Measurements from ENCODE around the gene BEND6. TPM values are rescaled to one million over a fixed set of nuclear protein-coding genes. Genes with fewer than 3 reads are reported as not detected.

The BEND6 gene
- total and polyA plus RNA-seq, 2 donors (not counting 1 experiment from before 2014, with no cell fraction given): not detected

DNA sequence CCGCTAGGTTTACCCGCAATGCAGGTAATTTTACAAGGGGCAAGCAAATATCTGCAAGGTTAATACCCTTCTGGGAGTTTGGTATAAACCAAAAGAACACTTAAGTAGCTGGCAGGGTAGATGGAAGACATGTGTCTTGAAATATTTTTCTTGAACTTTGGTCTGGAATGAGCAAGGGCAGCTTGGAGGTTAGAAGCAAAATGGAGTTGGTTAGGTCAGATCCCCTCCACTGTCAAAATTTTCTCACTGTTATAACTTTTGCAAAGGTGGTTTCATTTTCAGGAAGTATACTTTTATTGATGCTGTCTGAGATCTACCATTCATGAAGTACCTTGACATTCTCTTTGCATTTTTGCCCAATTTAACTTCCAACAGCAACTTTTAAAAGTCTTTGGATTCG lies 78.3 kb downstream of the BEND6 start:
- H3K4me2 ChIP-seq (replicated peaks; ENCODE audit: low read depth, low read length, poor library complexity, severe bottlenecking): no peak overlapping the region
- no peak overlapping the region for H3K4me3 ChIP-seq (ENCODE audit: control extremely low read depth in 1 of 5, extremely low read depth in 1 of 5, insufficient read depth in 1 of 5, low read depth in 2 of 5, low read length in 4 of 5)
- no peak overlapping the region for H3K9ac ChIP-seq (ENCODE audit: low read length)
- no peaks in the 10 kb centered on the region for H3K36me3 ChIP-seq (replicated peaks in 1 of 2; ENCODE audit: control extremely low read depth in 1 of 2, control insufficient read depth in 1 of 2, extremely low read depth in 1 of 2, insufficient read depth in 2 of 2, low read length in 1 of 2)
- no peak for TF ChIP-seq EZH2 (IDR thresholded peaks at IDR 0.05; ENCODE audit: borderline replicate concordance, insufficient read depth, low read depth, low read length, poor library complexity, severe bottlenecking)
- TF ChIP-seq, protein P1, sequence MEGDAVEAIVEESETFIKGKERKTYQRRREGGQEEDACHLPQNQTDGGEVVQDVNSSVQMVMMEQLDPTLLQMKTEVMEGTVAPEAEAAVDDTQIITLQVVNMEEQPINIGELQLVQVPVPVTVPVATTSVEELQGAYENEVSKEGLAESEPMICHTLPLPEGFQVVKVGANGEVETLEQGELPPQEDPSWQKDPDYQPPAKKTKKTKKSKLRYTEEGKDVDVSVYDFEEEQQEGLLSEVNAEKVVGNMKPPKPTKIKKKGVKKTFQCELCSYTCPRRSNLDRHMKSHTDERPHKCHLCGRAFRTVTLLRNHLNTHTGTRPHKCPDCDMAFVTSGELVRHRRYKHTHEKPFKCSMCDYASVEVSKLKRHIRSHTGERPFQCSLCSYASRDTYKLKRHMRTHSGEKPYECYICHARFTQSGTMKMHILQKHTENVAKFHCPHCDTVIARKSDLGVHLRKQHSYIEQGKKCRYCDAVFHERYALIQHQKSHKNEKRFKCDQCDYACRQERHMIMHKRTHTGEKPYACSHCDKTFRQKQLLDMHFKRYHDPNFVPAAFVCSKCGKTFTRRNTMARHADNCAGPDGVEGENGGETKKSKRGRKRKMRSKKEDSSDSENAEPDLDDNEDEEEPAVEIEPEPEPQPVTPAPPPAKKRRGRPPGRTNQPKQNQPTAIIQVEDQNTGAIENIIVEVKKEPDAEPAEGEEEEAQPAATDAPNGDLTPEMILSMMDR (IDR thresholded peaks at IDR 0.05): no peak
- Mint-ChIP-seq H3K4me1 (no peaks in the 10 kb centered on the region), H3K9me3 (ENCODE audit: insufficient read depth) (no peaks in the 10 kb centered on the region), H3K27ac (no peak overlapping the region), H3K27me3 (peaks cover 38% of the 10 kb centered on the region), H3K4me3 (no peak overlapping the region)
- 100% methylated on average over 1 of the region's 3 CpGs for WGBS (ENCODE audit: insufficient coverage)
- no peaks in the 10 kb centered on the region for H3K79me2 ChIP-seq (ENCODE audit: control insufficient read depth, insufficient read depth, low read length)
- ATAC-seq (ENCODE audit: low read depth): no peak
- no peak overlapping the region for H3K27ac ChIP-seq (ENCODE audit: low read length in 2 of 2)
- ChIA-PET CTCF (no interaction called here), POLR2A (no interaction called here)
- H3K4me1 ChIP-seq (ENCODE audit: control insufficient read depth in 2 of 2, insufficient read depth in 2 of 2, low read length in 2 of 2): no peaks in the 10 kb centered on the region
- peaks cover 0 to 7% (median 2%) of the 10 kb centered on the region in 4 experiments for H3K27me3 ChIP-seq (replicated peaks in 1 of 4; ENCODE audit: control extremely low read depth in 1 of 4, control insufficient read depth in 3 of 4, insufficient read depth in 4 of 4, low read length in 3 of 4)
- intact Hi-C loops (cut with micrococcal nuclease): no loop called here
- no peak overlapping the region for H2AFZ ChIP-seq (ENCODE audit: insufficient read depth, low read depth, low read length, poor library complexity, severe bottlenecking)
- H3K9me3 ChIP-seq (ENCODE audit: control extremely low read depth in 1 of 3, control insufficient read depth in 2 of 3, insufficient read depth in 1 of 3, low read length in 2 of 3): no peaks in the 10 kb centered on the region
- no peaks in the 10 kb centered on the region for H4K20me1 ChIP-seq (ENCODE audit: control insufficient read depth, insufficient read depth, low read length, poor library complexity, severe bottlenecking)
- DNase-seq: no peak

DNA sequence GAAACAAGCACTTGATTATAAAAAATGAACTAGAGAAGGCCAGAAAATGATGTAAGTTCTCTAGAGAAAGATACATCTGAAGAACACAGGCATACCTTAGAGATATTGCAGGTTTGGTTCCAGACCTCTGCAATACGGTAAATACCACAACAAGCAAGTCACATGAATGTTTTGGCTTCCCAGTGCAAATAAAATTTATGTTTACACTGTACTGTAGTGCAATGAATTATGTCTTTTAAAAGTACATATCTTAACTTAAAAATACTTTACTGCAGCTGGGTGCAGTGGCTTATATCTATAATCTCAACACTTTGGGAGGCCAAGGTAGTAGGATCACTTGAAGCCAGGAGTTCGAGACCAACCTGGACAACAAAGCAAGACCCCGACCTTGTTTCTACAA lies 80.6 kb downstream of the BEND6 start:
- Histone ChIP-seq H3K4me1 (ENCODE audit: control insufficient read depth in 2 of 2, insufficient read depth in 2 of 2, low read length in 2 of 2) (no peaks in the 10 kb centered on the region), H3K79me2 (ENCODE audit: control insufficient read depth, insufficient read depth, low read length) (no peaks in the 10 kb centered on the region), H3K36me3 (replicated peaks in 1 of 2; ENCODE audit: control extremely low read depth in 1 of 2, control insufficient read depth in 1 of 2, extremely low read depth in 1 of 2, insufficient read depth in 2 of 2, low read length in 1 of 2) (no peaks in the 10 kb centered on the region), H3K9me3 (ENCODE audit: control extremely low read depth in 1 of 3, control insufficient read depth in 2 of 3, insufficient read depth in 1 of 3, low read length in 2 of 3) (no peaks in the 10 kb centered on the region), H2AFZ (ENCODE audit: insufficient read depth, low read depth, low read length, poor library complexity, severe bottlenecking) (no peak overlapping the region), H4K20me1 (ENCODE audit: control insufficient read depth, insufficient read depth, low read length, poor library complexity, severe bottlenecking) (no peaks in the 10 kb centered on the region), H3K4me2 (replicated peaks; ENCODE audit: low read depth, low read length, poor library complexity, severe bottlenecking) (no peak overlapping the region), H3K4me3 (ENCODE audit: control extremely low read depth in 1 of 5, extremely low read depth in 1 of 5, insufficient read depth in 1 of 5, low read depth in 2 of 5, low read length in 4 of 5) (no peak overlapping the region), H3K27me3 (replicated peaks in 1 of 4; ENCODE audit: control extremely low read depth in 1 of 4, control insufficient read depth in 3 of 4, insufficient read depth in 4 of 4, low read length in 3 of 4) (peaks cover 0 to 17% (median 2%) of the 10 kb centered on the region in 4 experiments), H3K27ac (ENCODE audit: low read length in 2 of 2) (no peak overlapping the region), H3K9ac (ENCODE audit: low read length) (no peak overlapping the region)
- ATAC-seq (ENCODE audit: low read depth) (no peak), DNase-seq (no peak)
- Mint-ChIP-seq H3K9me3 (ENCODE audit: insufficient read depth) (no peaks in the 10 kb centered on the region), H3K27ac (no peak overlapping the region), H3K4me3 (no peak overlapping the region), H3K4me1 (no peaks in the 10 kb centered on the region), H3K27me3 (peaks cover 43% of the 10 kb centered on the region)
- no CpG with 5 or more reads among the region's 3 CpGs for WGBS (ENCODE audit: insufficient coverage)
- ChIA-PET CTCF (interaction anchor here (1.1 to 1.3 kb wide), 2 partner anchors 14 kb away, joined by 4 read pairs; no protein-coding TSS in a partner anchor), POLR2A (no interaction called here)
- intact Hi-C loops (cut with micrococcal nuclease): no loop called here
- no peak for TF ChIP-seq EZH2 (IDR thresholded peaks at IDR 0.05; ENCODE audit: borderline replicate concordance, insufficient read depth, low read depth, low read length, poor library complexity, severe bottlenecking)
- TF ChIP-seq, protein P1 (IDR thresholded peaks at IDR 0.05): no peak

Data from B cell (primary cell).